SU-DHL-6 (cell line): ENCODE results near the gene ACACB.
"Not testable (repeated sequence)": the region's sequence is repeated elsewhere in the genome, so short reads cannot be mapped to it uniquely, and the experiment has no call there.

Experiments
- CTCF ChIP-seq: fragments of 200-600 bp; sonication (generic); IDR thresholded peaks from one replicate; pipeline ENCODE4 v1.5.1; 2017; ENCODE audit warnings: antibody characterized with exemption, mild to moderate bottlenecking, low read length, moderate library complexity; ENCODE audit not compliant: insufficient read depth, poor library complexity, severe bottlenecking
- EZH2phosphoT487 ChIP-seq: fragments of 200-600 bp; sonication (generic), shearing (Covaris generic); conservative IDR thresholded peaks from 2 replicates; pipeline ENCODE4 v1.6.1; 2018; ENCODE audit warnings: mild to moderate bottlenecking, antibody characterized with exemption, low read length, moderate library complexity, mixed read lengths

GRCh38 chr12:109172787-109173186 is 56.4 kb downstream of the ACACB start:
- not testable (repeated sequence) for TF ChIP-seq CTCF, EZH2phosphoT487
